ENCODE data around the gene CCL4L2.
"Not testable (repeated sequence)": the region's sequence is repeated elsewhere in the genome, so short reads cannot be mapped to it uniquely, and the experiment has no call there.

The CCL4L2 gene

DNA sequence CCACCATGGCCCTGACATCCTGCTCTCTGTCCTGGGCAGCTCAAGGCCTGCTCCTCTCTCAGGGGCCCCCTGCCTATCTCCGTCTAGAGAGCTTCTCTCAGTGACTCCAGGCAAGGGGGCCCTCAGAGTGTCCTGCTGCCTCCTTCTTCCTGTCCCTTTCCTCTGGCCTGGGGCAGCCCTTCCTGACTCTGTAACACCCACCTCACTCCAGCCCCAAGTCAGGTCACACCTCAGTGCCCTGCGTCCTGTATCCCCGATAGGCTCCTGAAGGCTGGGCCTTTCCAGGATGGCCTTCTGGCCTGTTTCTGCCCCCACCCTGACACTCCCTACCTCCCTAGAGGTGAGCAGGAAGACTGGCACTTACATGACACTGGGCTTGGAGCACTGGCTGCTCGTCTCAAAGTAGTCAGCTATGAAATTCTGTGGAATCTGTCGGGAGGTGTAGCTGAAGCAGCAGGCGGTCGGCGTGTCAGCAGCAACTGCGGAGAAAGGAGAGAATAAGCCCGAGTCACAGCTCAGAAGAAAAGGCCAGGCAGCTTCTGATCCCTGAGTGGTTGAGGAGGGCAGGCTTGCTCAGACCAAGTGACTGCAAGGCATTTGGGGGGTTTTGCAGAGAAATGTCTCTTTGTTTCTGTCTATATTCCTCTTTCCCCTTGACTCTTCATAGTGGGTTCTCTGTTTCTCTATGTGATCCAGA, 15.3 kb upstream of the CCL4L2 start:
- in situ Hi-C loops (cut with HindIII; ENCODE audit: low sequenced_read_pairs), result no loop called here

DNA sequence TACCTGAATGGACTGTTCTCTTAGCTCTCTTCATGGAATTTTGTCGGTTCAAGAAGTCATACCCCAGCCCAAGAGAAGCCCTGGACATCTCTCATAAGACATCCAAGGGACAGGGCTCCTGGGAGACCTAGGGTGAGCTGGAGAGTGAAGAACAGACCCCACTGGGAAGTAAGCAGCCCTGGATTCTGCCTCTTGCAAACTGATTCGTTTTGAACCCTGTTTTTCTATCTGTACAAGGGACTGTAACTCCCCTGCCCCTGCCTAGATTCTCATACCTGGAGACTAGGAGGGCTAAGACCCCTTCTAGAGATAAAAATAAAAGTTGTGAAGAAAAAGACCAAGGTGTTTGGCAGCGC, 14.8 kb upstream of the CCL4L2 start:
- in situ Hi-C loops (cut with HindIII; ENCODE audit: low sequenced_read_pairs), result no loop called here

DNA sequence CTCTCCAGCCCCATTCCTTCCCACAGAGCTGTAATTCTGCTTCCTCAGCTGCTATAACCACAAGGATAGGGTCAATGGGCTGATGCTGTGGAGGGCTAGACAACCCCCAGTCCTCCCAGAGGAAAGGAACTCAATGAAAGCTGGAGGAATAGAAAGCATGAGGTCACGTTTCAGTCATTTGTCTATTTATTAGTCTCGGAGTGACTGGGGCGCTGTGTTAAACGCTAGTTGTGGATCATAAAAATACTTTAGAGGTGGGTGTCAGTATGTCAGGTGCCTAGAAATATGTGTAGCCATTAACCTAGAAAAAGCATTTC, 13.5 kb upstream of the CCL4L2 start:
- in situ Hi-C loops (cut with HindIII; ENCODE audit: low sequenced_read_pairs), result no loop called here

DNA sequence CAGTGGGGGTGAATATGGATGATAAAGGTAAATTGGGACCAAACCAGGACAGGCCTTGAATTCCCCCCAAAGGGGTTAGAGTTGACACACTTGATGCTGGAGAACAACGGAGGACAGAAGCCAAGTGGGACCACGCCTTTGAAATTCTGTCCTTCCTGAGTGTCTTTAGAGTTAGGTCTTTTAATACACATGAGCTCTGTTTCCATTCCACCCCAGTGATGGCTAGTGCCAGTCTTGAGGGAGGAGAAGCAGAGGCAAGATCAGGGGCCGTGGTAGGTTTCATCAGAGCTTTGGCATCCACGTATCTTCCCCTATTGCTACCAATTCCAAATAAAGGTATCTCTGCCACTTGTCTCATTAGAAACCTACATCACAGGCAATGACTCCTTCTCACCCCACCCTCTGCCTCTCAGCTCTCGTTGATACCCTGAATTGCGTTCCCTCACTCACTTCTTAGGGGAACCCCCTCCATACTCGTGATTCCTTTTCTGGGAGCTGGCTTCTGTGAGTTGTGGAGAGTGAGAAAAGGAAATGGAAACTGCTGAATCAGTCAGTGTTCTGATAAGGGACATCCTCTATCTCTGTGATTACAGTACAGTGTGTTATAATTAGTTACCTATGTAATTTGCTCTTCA, 11.9 kb upstream of the CCL4L2 start:
- in situ Hi-C loops (cut with HindIII; ENCODE audit: low sequenced_read_pairs), result no loop called here

DNA sequence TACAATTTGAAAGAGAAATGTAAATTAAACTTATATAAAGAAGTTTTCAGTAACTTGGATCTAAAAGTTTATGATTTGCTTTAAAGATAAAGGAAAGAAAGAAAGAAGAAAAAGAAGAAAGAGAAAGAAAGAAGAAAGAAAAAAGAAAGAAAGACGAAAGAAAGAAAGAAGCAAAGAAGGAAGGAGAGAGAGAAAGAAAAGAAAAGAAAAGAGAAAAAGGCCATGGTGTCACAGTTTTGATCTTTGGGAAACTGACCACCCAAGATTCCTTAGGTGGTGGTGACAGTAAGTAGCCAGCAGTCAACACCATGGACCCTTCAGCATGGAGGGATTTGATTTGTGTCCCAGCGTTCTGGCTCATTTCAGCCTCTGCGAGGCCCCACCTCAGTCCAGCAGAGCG, 9.8 kb upstream of the CCL4L2 start:
- in situ Hi-C loops (cut with HindIII; ENCODE audit: low sequenced_read_pairs), result not testable (repeated sequence)

DNA sequence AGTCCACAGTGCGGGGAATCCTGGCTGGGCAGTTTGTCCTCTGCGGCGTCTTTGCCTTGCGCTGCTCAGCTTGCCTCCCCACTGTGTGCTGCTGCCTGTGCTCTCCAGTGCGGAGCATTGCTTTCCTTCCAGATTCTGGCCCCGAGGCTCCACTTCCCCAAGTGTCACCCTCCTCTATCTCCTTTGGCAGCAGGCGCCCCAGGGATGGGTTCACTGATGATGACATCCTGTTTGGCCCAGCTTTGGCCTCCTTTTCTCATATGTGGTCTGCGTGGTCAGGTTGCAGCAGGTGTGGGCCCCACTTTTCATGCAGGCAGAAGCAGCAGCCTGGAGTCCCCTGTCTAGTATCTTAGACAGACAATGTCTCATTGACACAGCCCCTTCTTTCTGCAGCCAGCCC, 9.4 kb upstream of the CCL4L2 start:
- in situ Hi-C loops (cut with HindIII; ENCODE audit: low sequenced_read_pairs), result not testable (repeated sequence)

DNA sequence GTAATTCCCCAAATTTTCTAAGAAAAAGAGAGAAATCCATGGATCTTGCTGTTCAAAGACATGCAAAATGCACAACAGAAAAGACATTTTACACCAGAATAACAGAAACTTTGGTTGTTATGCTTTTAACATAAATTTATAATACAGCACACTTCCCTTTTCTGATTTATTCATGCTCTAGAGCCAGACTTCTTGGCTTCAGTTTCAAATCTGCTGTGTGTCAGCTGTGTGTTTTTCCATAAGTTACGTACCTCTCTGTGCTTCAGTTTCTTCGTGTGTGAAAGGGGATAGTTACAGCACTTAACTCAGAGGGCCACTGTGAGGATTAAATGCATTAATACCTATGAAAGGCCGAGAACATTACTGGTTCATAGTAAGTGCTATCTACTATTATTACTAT, 7.5 kb upstream of the CCL4L2 start:
- in situ Hi-C loops (cut with HindIII; ENCODE audit: low sequenced_read_pairs), result no loop called here

DNA sequence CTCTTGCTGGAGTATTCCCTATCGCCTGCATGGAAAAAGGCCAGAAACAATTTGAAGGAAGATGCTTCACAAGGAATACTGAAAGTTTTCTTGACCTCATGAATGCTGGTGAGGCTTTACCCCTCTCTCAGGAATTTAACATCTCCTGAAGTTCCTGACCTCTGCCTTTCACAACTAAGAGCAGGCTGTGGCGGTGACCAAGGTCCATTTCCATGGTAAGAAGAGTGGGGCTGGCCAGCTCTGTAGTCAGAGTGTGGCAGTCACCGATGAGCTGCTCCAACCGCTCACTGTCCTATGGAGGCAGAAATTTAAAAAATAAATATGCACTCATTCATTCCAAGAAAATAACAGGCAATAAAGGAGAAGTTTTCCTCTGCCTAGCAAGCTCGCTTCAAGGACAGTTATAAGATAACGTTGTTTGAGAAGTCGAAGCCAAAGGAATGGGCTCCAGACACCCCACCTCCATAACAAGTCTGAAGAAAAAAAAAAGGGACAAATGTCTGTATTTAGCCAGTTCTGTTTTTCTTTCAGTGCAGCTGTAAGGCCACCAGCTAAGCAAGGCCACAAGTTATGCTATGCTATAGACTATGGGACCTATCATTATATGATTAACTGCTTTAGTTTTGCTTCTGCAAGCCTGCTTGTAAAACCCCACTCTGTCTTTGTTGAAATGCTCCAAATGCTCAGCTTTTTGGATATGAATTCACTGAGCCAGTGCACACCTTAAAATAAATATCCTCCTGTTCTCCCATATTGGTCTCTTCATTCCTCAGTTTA, 6.0 kb upstream of the CCL4L2 start:
- in situ Hi-C loops (cut with HindIII; ENCODE audit: low sequenced_read_pairs), result no loop called here

DNA sequence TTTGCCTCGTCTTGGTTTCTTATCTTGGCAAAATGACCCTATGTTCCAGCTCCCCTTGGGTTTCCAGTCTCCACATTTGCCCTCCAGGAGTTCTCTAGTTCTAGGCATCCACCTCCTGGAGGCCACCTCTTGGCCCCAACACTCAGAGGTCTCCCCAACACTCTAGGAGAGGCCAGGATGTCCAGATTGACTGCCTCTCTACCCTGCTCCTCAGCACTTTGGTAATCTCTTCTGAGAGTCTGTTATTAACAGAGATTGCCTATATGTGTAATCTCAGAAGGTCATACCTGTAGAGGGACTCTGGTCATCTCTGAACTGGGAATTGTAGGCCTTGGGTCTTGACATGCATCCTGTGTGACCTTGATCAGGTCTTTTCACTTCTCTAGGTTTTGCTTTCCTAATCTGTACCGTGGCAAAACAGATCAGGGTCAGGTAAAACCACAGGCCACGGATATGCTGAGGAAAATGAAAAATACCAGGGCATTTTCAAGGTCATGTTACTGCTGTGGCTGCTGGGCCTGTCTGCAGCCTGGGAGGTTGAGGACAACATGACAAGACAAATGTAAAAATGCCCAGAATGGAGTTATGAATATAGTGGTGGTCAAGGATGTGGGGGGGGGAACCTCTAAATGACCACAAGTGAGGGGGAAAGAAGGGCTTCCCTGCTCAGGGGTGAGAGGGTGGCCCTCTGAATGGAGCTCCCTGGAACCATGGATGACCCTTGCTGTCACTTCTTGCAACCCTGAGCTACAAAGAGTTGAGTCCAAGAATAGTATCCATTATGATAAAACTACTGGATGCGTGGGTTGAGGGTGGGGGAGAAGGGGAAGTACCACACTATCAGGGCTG, 5.0 kb upstream of the CCL4L2 start:
- in situ Hi-C loops (cut with HindIII; ENCODE audit: low sequenced_read_pairs), result no loop called here

DNA sequence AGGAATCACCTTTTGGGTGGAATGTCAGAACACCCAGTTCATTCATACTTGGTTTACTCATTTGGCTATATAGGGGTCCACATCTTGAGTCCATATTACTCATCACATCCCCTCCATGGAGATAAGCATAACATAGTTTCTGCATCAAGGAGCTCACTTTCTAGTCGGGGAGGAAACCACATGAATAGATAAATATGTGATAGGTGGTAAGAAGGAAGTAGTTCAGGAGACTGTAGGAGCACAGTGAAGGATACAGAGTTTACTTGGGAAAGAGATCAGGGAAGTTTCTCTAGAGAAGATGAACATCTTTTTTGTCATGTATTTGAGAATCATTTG, 4.4 kb upstream of the CCL4L2 start:
- in situ Hi-C loops (cut with HindIII; ENCODE audit: low sequenced_read_pairs), result not testable (repeated sequence)

DNA sequence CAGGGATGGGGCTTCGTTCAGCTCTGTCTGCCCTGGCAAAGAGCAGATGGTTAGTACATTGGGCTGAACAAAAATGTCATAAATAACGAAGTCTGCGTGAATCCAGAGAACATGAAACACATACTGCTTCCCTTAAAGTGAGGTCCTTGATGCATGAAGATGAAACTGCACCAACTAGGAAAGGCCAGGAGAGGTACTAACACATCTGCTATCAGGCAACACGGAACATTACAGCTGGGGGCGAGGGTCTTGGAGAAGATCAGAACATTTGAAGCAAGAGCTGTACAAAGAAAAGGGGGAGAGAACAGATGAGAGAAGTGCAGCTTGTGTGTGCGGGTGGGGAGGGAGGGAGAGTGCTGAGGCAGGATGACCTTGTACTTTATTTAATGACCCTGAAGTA, 3.5 kb upstream of the CCL4L2 start:
- in situ Hi-C loops (cut with HindIII; ENCODE audit: low sequenced_read_pairs), result not testable (repeated sequence)

DNA sequence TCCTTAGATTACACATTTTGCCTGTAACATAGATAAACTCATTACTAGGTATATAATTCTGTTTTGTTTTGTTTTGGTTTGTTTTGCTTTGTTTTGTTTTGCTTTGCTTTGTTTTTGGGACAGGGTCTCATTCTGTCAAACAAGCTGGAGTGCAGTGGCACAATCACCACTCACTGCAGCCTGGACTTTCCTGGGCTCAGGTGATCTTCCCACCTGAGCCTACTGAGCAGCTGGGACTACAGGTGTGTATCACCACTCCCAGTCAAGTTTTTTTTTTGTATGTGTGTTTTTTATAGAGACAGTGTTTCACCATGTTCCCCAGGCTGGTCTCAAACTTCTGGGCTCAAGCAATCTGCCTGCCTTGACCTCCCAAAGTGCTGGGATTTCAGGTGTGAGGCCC, 1.3 kb upstream of the CCL4L2 start:
- in situ Hi-C loops (cut with HindIII; ENCODE audit: low sequenced_read_pairs), result no loop called here

DNA sequence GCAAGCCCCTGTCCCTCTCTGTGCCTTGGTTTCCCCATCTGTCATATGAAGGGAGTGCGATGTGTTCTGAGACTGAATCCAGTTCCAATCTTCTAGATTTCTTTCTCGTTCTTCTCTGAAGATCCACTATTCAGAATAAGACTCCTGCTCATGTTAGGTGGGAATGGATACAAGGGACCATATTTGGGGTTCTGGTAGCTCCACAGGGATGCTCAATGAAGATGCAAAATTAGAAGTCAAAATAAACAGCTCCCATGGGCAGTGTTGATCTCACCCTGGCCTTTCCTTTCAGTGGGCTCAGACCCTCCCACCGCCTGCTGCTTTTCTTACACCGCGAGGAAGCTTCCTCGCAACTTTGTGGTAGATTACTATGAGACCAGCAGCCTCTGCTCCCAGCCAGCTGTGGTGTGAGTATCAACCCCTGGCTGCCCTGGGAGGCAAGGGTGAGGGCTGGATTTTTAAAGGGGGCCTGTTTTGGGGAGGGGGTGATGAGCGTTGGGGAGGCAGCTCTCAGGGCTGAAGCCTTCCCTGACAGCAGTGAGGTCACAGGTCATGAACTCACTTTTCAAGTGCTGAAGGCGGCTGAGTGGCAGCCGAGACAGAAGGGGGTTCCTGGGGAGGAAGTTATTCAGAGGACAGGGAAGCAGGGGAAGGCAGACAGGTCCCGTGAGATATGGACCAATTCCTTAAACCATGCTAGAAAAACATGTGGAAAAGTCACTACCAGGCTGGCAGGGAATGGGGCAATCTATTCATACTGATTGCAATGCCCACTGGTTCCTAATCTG, 815 bp downstream of the CCL4L2 start:
- in situ Hi-C loops (cut with HindIII; ENCODE audit: low sequenced_read_pairs), result not testable (repeated sequence)

DNA sequence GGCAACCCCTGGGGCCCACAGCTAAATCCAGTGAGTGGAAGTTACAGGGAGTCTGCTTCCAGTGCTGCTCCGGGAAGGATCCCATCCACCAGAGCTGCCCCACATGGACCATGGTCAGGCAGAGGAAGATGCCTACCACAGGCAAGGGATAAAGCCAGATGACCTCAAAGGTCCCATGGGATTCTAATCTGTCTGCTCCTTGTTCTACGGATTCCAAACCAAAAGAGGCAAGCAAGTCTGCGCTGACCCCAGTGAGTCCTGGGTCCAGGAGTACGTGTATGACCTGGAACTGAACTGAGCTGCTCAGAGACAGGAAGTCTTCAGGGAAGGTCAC, 1.4 kb downstream of the CCL4L2 start:
- in situ Hi-C loops (cut with HindIII; ENCODE audit: low sequenced_read_pairs), result no loop called here

DNA sequence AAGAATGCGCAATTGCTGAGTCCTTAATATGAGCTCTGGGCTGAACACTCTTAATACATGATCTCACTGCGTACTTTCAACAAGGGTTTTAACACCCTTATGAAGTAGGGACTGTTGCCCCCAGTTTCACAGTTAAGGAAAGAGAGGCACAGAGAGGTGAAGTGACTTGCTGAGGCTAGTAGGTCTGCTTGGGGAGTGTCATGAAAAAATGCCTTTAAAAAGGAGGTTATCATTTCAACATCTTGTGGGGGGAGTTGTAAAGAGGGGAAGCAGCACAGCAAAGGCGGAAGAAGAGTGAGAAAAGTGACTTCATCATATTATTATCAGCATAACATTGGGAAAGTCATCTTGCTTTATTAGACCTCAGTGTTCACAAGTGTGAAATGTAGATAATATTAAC, 2.1 kb downstream of the CCL4L2 start:
- in situ Hi-C loops (cut with HindIII; ENCODE audit: low sequenced_read_pairs), result no loop called here

DNA sequence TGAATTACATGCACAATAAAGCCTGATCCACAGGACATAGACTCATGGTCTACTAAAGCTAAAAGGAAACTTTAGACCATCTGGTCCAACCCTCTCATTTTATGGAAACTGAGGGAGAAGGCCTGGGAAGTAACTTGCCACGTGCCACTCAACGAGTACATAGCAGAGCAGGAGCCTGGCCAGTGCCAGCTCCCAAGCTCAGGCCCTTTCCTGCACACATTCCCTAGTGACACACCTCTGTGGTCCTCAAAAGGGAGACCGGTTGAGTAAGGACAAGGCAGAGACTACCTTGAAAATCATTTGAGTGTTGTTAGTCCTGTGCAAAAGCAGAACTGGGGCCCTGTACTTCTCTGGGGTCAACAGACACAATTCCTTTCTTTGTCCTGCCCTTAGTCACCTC, 2.8 kb downstream of the CCL4L2 start:
- in situ Hi-C loops (cut with HindIII; ENCODE audit: low sequenced_read_pairs), result no loop called here

DNA sequence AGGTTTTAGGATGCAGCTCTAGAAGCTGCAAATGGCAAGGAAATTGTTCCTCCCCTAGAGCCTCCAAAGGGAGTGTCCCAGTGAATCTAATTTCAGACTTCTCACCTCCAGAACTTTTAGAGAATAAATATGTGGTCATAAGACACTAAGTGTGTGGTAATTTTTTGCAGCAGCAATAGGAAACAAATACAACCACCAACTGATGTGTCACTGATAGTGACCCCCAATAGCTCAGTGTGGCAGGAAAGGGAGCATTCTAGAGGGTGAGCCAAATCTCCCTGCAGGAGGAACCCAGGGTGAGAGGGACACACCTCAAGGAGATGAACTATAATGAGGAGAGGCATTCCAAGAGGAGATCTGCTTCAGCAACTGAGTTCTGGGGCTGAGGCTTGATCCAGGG, 4.1 kb downstream of the CCL4L2 start:
- in situ Hi-C loops (cut with HindIII; ENCODE audit: low sequenced_read_pairs), result no loop called here

DNA sequence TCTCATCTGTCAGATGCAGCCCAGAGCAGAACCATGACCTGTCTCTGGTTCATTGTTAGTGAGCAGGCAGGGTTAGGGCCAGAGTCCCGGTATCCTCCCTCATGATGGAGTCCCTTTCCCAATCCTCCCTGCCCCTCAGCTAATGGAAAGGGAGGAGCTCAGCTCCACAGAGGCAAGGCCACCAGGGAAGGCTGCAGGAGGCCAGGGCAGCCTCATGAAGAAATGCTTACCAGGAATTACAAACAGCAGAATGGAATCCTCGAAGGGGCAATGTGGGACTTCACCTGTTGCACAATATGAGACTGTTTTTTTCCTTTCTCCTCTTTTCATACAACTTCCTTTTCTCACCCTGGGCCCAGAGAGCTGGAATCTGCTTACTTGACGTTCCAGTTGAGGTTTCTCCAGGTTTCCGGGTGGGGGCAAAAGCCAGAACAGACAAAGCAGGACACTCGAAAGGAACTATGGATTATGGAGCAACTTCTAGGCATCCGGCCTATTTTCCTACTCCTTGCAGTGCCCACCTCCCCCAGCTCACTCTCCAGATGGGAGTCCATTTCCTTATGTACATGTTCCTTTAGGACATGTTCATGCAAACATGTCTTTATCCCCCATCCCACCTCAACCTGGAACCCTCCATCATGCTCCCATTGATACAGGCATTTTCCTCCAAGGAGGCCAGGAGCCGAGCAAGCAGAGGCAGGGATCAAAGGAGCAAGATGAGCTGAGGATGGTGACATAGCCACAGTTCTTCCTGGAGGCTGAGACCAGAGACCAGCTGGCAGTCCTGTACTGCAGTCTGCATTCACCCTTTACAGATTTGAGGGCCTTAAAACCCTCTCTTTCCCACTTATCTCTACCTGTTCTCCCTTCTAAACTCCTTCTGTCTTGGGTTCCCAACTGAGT, 4.8 kb downstream of the CCL4L2 start:
- in situ Hi-C loops (cut with HindIII; ENCODE audit: low sequenced_read_pairs), result not testable (repeated sequence)

DNA sequence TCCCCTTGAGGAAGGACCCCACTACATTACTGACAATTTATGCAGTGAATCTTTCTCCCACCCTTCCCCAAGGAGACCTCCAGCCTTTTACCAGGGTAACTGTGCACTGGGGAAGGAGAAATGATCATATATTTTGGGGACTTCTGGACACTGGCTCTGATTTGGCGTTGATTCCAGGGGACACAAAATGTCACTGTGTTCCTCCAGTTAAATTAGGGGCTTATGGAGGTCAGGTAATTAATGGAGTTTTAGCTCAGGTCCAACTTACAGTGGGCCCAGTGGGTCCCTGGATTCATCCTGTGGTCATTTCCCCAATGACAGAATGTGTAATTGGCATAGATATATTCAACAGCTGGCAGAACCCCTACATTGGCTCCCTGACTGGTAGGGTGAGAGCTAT, 8.7 kb downstream of the CCL4L2 start:
- in situ Hi-C loops (cut with HindIII; ENCODE audit: low sequenced_read_pairs), result not testable (repeated sequence)
